B cell (primary cell): ENCODE results near the gene USP6NL.

Source experiments
- EZH2 ChIP-seq: IDR thresholded peaks from 2 replicates; pipeline ENCODE4 v1.6.1; 2012; ENCODE audit warnings: borderline replicate concordance, low read depth, mild to moderate bottlenecking, moderate library complexity, low read length; ENCODE audit not compliant: insufficient read depth, poor library complexity, severe bottlenecking
- TF ChIP-seq, protein P1 (sequence below): fragments of 200-600 bp; IDR thresholded peaks from one replicate; pipeline ENCODE4 v1.8.0; 2022; ENCODE audit warnings: antibody characterized with exemption, mild to moderate bottlenecking

DNA sequence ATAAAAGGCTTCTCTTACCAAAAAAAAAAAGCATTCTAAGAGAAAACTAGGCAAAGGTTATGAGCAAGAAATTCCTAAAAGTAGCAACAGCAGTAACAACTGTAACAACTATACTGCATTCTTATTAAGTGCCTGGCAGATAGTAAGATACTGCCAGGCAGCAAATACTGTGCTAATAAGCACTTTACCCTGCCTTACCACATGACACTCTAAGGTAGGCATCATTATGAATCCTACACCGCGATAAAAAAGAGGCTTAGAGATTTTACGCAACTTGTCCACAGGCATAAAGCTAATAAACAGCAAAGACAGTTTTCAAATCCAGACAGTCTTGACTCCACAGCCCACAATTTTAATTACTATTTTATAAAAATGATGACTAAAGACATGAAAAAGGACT lies 83.2 kb downstream of the USP6NL start:
- TF ChIP-seq, protein P1, sequence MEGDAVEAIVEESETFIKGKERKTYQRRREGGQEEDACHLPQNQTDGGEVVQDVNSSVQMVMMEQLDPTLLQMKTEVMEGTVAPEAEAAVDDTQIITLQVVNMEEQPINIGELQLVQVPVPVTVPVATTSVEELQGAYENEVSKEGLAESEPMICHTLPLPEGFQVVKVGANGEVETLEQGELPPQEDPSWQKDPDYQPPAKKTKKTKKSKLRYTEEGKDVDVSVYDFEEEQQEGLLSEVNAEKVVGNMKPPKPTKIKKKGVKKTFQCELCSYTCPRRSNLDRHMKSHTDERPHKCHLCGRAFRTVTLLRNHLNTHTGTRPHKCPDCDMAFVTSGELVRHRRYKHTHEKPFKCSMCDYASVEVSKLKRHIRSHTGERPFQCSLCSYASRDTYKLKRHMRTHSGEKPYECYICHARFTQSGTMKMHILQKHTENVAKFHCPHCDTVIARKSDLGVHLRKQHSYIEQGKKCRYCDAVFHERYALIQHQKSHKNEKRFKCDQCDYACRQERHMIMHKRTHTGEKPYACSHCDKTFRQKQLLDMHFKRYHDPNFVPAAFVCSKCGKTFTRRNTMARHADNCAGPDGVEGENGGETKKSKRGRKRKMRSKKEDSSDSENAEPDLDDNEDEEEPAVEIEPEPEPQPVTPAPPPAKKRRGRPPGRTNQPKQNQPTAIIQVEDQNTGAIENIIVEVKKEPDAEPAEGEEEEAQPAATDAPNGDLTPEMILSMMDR = no peak
- no peak for TF ChIP-seq EZH2
